Measurements from ENCODE around the gene BHLHA9.

GRCh38 chr17:1234455-1234854 is 35.8 kb upstream of the BHLHA9 start:
- TF ChIP-seq ZNF121 (CRISPR knock-in tag; IDR thresholded peaks at IDR 0.05) (no peak), ELF4 (CRISPR knock-in tag; IDR thresholded peaks at IDR 0.05; ENCODE audit: low read depth) (no peak), CTCF (IDR thresholded peaks at IDR 0.05) (no peak), ATF3 (CRISPR knock-in tag; conservative IDR thresholded peaks at IDR 0.05) (no peak), GABPB1 (CRISPR knock-in tag; IDR thresholded peaks at IDR 0.05) (no peak), NFYB (CRISPR knock-in tag; conservative IDR thresholded peaks at IDR 0.05; ENCODE audit: low read depth) (no peak), FOXP1 (CRISPR knock-in tag; IDR thresholded peaks at IDR 0.05; ENCODE audit: borderline replicate concordance) (no peak), USF2 (CRISPR knock-in tag; IDR thresholded peaks at IDR 0.05) (no peak)

Measured in WTC11 (cell line).